HEK293T (cell line): ENCODE data around the gene LRP1B.

Experiments
- ARNT ChIP-seq: fragments of 450-650 bp; IDR thresholded peaks from 2 replicates; pipeline ENCODE4 v1.6.1; 2017; ENCODE audit warnings: mild to moderate bottlenecking
- BHLHE40 ChIP-seq: fragments of 450-650 bp; IDR thresholded peaks from 2 replicates; pipeline ENCODE4 v1.6.1; 2016; ENCODE audit warnings: mild to moderate bottlenecking, moderate library complexity, borderline replicate concordance
- ELF4 ChIP-seq: fragments of 450-650 bp; IDR thresholded peaks from 2 replicates; pipeline ENCODE4 v1.6.1; 2017; ENCODE audit warnings: antibody characterized with exemption
- FOXA1 ChIP-seq: fragments of 450-650 bp; IDR thresholded peaks from 2 replicates; pipeline ENCODE4 v1.6.1; 2016; ENCODE audit warnings: mild to moderate bottlenecking
- FOXK2 ChIP-seq: fragments of 450-650 bp; IDR thresholded peaks from 2 replicates; pipeline ENCODE4 v1.6.1; 2016; ENCODE audit warnings: mild to moderate bottlenecking
- FOXM1 ChIP-seq: fragments of 450-650 bp; IDR thresholded peaks from 2 replicates; pipeline ENCODE4 v1.6.1; 2017; ENCODE audit warnings: mild to moderate bottlenecking, borderline replicate concordance
- HDGF ChIP-seq: fragments of 450-650 bp; IDR thresholded peaks from 2 replicates; pipeline ENCODE4 v1.6.1; 2017; ENCODE audit warnings: antibody characterized with exemption, borderline replicate concordance
- SP1 ChIP-seq: fragments of 450-650 bp; IDR thresholded peaks from 2 replicates; pipeline ENCODE4 v1.6.1; 2017
- SUZ12 ChIP-seq: fragments of 450-650 bp; IDR thresholded peaks from 2 replicates; pipeline ENCODE4 v1.6.1; 2016; ENCODE audit warnings: mild to moderate bottlenecking
- TARDBP ChIP-seq: fragments of 450-650 bp; IDR thresholded peaks from 2 replicates; pipeline ENCODE4 v1.6.1; 2016
- ZNF384 ChIP-seq: fragments of 450-650 bp; IDR thresholded peaks from 2 replicates; pipeline ENCODE4 v1.6.1; 2016

DNA sequence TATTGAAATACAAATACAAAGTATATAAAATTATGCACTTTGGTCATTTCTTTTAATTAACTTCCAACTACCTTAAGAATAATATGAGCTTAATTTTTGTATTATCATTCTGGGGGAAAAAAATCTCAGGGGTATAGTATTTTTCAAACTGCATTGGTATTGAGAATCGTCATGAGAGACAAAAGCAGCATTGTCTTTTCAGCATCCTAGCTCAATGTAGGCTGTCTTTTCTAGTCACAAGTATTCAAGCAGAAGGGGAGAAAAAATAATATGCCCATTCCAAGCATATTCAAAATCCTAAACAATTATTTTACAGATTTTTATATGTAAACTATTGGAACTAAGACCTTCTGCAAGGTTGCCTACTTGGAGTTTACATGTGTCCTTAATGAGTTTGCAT, 693.3 kb downstream of the LRP1B start:
- no peak for TF ChIP-seq FOXM1
- no peak for TF ChIP-seq ELF4
- TF ChIP-seq BHLHE40: no peak
- no peak for TF ChIP-seq HDGF
- no peak for TF ChIP-seq ZNF384
- no peak for TF ChIP-seq ARNT
- TF ChIP-seq TARDBP: no peak
- no peak for TF ChIP-seq FOXA1
- TF ChIP-seq SUZ12: no peak
- TF ChIP-seq FOXK2: no peak
- no peak for TF ChIP-seq SP1
